Stimulated activated CD8-positive, alpha-beta memory T cell treated with anti-CD3 and anti-CD28 coated beads, Interleukin-12 subunit alpha, Interleukin-12 subunit beta, amount 100 ng/mL, for 1 hour (primary cell): Measurements from ENCODE around the gene NUDT8.
A peak's percentile ranks its signal among the peaks of the same experiment; 100 is the strongest.
"Not testable (repeated sequence)": the region's sequence is repeated elsewhere in the genome, so short reads cannot be mapped to it uniquely, and the experiment has no call there.

ENCODE experiments used
- DNase-seq: peaks from one replicate; pipeline ENCODE4 v3.0.0-alpha.2; 2020; ENCODE audit warnings: low read depth

The NUDT8 gene

GRCh38 chr11:67629386-67630227, at the start of gene NUDT8:
Gene NUDT8, minus strand, starts transcription at chr11:67629937. Its CDS starts 26 bp downstream, at chr11:67629911.
- DNase-seq = peak; percentile 79

GRCh38 chr11:67675058-67675747, 45.5 kb upstream of the NUDT8 start:
- DNase-seq = no peak

DNA sequence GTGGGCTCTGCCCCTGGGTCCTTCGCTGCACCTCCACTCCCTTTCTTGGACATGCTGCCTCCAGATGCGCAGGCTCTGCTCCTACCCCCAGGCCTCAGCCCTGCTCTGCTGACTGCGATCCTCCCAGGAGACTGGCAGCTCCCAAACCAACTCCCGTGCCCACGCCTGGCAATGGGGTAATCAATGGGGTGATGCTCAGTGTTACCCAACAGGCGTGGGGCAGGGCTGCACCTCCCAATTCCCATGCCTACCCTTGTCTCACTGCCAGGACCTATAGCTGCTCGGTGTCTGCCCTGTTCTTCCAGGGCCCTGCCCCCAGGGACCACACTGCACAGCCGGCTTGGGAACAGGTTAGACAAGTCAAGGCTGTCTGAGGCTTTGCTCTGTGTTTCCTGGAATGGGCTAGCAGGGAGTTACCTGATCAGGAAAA, 44.7 kb upstream of the NUDT8 start, which contains the start of gene ALDH3B2:
TSS of gene ALDH3B2 (minus strand) at position 182 of the 430 bp plus-strand sequence. CDS start 7,688 bp downstream, outside the sequence.
- DNase-seq = no peak

DNA sequence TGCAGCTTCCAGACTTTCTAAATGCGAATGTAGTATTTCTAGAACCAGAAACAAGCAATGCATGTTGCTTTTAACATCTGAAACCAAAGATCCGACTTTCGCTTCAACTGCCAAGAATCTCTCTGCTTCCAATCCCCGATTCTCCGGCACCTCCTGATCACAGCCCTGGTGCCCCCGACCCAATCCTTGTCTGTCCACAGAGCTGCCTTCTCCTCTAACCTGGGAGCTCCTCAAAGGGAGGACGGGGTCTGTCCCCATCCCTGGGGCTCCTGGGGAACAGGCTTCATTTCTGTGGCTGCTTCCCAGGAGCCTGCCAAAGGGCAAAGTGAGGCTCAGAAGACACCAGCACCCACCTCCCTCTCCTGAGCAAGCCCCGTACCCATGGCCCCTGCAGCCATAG, 44.2 kb upstream of the NUDT8 start:
- DNase-seq = no peak

DNA sequence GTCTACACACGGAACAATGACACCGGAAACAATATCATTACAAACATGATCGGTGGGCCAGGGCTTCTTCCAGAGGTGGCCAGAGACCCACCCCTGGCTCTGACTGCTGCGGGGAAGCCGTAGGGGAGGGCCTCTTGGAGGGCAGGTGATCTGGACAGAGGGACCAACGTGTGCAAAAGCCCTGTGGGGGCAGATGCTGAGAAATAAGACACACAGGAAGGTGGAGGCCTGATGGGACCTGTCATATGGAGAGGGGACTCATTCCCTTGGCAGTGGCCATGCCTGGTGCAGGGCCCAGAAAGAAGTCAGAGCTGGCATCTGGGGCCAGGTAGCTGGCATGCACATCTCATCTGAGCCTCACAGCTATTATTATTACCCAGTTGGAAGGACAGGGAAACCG, 43.6 kb upstream of the NUDT8 start:
- no peak for DNase-seq

DNA sequence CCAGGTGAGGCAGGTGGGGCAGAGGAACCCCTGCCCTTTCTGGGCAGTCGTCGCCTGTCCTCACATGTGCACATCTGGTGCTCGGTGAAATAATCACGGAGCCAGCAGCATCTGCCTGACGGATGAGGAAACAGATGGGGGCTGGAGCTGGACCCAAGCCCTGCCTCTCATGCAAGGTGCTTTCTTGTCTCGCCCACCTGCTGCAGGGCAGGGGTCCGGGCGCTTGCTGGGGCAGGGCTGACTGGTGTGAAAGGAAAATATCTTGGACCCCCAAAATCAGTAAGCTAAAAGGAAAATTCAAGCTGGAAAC, 41.4 kb upstream of the NUDT8 start:
- DNase-seq = no peak

DNA sequence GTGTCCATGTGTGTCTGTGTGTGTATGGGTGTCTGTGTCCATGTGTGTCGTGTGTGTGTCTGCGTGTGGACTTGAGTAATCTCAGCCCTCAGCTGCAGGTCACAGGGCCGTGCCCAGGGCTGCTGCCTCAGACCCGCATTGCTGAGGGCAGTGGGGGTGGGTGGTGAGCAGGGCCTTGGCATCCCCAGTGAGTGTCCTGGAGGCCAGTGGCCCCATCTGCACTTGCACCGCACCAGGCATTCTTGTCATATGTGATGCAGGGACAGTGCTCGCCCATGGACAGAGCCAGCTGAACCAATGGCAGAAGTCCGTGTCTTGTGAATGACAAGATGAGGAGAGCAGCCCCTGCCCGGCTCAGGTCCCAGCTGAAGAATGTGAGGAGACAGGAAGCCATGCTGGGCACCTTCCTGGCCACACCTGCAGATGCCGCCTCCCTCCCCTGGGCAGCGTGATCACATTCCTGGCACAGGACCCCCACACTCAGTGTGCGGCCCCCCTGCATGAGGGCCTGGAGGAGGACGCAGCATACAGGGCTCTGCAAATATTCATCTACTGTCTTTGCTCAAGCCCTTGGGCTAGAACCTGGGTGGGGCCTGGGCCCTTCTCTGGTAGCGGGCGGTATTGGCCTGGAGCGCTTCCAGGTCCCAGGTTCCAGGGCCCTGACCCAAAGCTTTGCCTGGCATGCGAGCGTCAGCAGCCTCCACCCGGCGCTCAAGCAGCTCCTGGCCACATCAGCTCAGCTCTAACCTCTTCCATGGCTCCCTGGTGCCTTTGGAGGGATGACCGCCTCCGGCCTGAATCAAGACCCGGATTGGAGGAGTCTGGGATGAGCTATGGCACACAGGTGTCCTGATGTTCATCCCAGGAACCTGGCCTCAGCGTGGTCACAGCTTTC, 40.8 kb upstream of the NUDT8 start:
- DNase-seq = no peak

- no peak for DNase-seq
Measured at GRCh38 chr11:67668192-67668551, 38.4 kb upstream of the NUDT8 start.

GRCh38 chr11:67667490-67668191, 37.9 kb upstream of the NUDT8 start:
- DNase-seq = no peak

GRCh38 chr11:67666676-67667489, 37.1 kb upstream of the NUDT8 start:
- DNase-seq = no peak

GRCh38 chr11:67666303-67666645, 36.5 kb upstream of the NUDT8 start:
- no peak for DNase-seq

- no peak for DNase-seq
Measured at GRCh38 chr11:67665541-67666302, 36.0 kb upstream of the NUDT8 start.

- DNase-seq = no peak
Measured at GRCh38 chr11:67664696-67665540, 35.2 kb upstream of the NUDT8 start.

DNA sequence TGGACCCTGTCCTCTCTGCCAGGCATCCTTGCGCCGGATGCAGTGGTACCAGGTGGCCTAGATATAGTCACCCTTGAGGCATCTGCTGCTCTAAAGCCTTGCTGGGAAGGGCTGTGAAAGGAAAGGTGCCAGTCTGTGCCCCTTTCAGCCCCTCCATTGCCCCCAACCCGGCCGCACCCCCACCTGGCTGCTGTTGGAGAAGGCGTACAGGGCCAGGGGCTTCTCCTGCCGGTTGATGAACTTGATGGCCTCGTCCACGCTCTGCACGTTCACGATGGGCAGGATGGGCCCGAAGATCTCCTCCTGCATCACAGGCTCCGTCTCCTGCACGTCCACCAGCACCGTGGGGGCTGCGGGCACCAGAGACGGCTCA, 34.5 kb upstream of the NUDT8 start:
- no peak for DNase-seq

GRCh38 chr11:67663532-67664212, 33.9 kb upstream of the NUDT8 start:
- DNase-seq = no peak

DNA sequence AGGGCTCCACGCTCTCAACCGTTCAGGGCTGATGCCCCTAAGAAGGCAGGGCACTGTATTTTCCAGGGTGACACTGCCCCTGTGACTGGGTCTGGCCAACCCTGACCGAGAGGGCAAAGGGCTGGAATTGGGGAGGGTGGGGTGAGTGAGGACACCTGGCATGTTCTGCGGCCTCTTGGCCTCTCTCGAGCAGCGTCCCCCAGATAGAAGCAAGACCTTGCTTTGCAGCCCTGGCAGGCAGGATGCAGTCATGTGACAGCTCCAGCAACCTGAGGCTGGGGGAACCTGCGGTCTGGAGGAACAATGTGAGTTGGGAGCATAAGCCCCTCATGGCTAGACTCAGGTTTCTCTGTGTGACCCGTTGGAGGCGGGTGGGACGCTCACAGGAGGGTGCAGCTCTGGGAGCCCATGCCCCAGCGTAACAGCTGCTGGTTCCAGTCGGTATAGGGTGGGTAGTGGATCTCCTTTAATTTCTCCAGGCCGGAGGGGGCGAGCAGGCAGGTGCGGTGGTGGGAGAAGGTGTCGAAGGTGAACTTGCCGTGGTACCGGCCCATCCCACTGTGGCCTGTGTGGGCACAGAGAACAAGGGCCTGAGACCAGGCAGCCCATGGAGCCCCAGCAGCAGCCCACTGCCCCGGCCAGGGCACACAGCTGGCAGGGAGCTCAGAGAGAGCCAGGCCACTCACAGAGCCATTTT, 33.2 kb upstream of the NUDT8 start:
- DNase-seq = no peak

DNA sequence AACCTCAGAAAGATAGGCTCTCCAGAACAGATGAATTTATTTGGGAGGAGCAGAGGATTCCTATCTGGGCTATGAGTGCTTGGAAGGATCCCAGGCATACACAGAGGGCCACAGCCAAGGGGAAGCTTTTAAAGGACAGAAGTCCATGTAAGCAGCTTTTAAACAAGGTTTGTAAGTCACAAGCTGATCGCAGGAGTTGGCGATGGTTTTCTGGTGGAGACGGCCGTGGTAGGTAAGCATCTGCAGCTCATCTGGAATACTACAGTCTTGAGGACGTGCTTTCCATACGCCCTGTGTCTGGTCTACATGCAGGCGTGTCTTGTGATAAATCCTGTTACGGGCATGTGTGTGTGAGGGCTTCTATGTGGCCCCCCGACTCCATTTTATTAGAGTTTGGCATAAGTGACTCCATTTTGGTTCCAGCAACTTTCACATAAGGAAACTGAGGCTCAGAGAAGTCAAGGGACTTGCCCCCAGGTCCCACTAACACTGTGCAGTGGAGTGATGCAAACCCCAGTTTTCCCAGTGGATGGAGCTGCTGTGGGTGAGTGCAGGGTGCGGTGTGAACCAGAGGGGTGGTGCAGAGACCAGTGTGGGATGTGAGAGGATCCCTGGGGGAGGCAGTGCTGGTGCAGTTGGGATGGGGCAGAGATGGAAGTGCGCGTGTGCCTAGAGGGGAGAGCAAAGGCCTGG, 32.6 kb upstream of the NUDT8 start:
- DNase-seq = no peak

DNA sequence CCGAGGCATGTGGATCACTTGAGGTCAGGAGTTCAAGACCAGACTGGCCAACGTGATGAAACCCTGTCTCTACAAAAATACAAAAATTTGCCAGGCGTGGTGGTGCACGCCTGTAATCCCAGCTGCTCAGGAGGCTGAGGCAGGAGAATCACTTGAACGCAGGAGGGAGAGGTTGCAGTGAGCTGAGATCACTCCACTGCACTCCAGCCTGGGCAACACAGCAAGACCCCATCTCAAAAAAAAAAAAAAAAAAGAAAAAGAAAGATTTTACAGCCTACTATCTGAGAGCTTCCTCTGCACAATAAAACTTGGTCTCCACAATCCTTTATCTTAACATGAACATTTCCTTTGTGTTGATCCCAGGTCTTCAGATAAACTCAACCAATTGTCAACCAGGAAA, 31.0 kb upstream of the NUDT8 start:
- not testable (repeated sequence) for DNase-seq
